HG02973 (cell line): ENCODE data around the gene SSUH2.
"Not testable (repeated sequence)": the region's sequence is repeated elsewhere in the genome, so short reads cannot be mapped to it uniquely, and the experiment has no call there.

Experiments used
- ATAC-seq: cut with Tn5 transposase; IDR thresholded peaks from one replicate; pipeline ENCODE4 v1.9.1; 2021; ENCODE audit warnings: moderate library complexity; ENCODE audit not compliant: unreplicated experiment

Gene SSUH2

GRCh38 chr3:8660175-8661118 is 15.8 kb upstream of the SSUH2 start:
- ATAC-seq: no peak

- ATAC-seq: no peak
Measured at GRCh38 chr3:8659242-8659641, 14.6 kb upstream of the SSUH2 start.

- peak; percentile 75 for ATAC-seq
Measured at GRCh38 chr3:8658306-8659212, 14.0 kb upstream of the SSUH2 start.

GRCh38 chr3:8657804-8658305 is 13.3 kb upstream of the SSUH2 start:
- peak; percentile 30 for ATAC-seq

DNA sequence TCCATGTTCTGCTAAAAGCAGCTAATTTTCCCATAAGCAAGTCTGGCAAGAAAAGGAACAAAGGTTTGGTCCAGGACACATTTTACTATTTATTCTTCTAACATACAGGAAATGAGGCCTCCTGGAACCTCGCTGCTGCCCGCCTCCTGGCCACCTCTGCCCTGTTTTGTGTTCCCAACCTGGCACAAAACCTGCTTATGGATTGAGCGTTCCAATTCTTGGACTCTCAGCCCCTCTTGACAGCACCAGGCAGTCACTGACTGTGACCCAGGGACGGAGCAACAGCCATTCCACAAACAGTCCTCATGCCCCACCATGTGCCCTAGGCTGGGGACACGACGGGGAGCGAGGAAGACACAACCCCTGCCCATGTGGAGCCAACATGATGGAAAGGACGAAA is 11.6 kb upstream of the SSUH2 start:
- no peak for ATAC-seq

- ATAC-seq: no peak
Measured at GRCh38 chr3:8655387-8655835, 10.8 kb upstream of the SSUH2 start.

GRCh38 chr3:8654572-8655329 is 10.2 kb upstream of the SSUH2 start:
- ATAC-seq: not testable (repeated sequence)

GRCh38 chr3:8653800-8654408 is 9.3 kb upstream of the SSUH2 start:
- no peak for ATAC-seq

GRCh38 chr3:8652324-8652987 is 7.9 kb upstream of the SSUH2 start:
- no peak for ATAC-seq

GRCh38 chr3:8651418-8652323 is 7.1 kb upstream of the SSUH2 start:
- ATAC-seq: no peak

DNA sequence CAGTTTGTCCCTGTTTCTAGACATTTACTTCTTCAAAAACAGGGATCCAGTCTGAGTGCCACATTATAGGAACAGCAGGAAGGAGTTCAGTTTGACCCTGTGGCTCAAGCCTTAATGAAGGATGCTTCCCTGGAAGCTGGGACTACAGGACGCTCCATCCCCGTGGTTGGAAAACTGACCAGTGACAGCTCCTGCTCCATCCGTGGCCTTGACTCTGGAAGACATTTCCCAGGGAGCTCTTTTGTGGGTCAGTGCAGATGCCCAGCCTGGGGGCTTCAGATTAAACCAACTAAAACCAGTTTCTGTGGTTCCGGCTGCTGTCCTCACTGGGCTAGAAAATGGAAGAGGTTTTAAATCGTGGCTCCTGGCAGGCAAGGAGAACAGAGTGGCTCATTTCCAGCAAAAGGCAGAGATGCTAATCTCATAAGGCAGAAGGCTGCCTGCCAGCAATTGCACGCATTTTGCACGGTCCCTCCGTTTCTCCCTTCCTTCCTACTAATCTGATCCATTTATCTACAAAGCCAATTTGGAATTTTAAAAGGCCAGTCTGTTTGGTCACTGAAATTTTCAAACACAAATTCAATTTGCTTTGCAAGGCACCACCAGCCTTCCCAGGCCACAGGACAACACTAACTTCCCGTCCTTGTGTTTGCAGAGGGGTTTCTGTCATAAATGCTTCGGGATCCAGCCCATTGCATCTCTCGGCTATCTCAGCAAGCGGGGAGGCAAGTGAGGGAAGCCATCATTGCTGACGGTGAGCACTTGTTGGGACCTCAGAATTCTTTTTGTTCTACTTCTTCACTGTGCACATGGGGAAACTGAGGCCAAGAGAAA is 6.2 kb upstream of the SSUH2 start:
- no peak for ATAC-seq

- no peak for ATAC-seq
Measured at GRCh38 chr3:8649757-8650156, 5.2 kb upstream of the SSUH2 start.

- no peak for ATAC-seq
Measured at GRCh38 chr3:8648909-8649741, 4.5 kb upstream of the SSUH2 start.

DNA sequence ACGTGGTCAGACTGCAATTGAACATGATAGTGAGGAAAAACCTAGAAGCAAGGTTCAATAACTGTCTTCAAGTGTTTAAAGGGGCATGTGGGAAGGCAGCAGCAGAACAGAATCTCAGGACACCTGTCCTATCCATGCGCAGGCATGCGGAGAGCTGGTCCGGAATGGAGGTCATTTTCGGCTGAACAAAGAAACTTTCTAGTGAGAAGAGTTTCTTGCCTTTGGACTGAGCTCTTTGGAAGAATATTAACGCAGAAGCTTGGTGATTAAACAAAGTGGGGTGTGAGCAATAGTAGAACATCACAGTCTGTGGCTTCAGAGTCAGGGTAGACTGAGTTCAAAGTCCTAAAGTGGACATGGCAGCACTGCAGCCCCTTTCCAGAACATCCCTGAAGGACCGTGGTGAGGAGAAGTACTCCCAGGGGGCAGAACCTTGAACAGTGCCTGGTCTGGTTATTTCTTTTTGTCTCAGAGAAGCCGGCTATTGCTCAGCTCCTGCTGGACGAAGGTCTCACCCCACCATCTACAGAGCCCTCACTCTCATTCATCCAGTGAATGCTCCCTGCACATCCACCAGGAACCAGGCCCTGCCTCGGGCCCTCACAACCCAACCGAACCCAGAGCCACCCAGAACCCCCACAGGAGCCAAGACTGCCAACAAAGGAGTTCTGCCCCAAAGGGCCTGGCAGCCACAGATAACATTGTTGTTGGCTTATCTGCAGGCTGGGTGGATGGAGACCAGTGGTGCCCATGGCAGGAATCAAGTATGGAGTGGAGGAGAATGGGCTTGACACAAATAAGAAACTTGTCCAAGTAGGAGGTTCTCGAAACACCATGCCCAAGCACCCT is 2.8 kb upstream of the SSUH2 start:
- no peak for ATAC-seq

GRCh38 chr3:8646313-8646938 is 1.8 kb upstream of the SSUH2 start:
- ATAC-seq: no peak

DNA sequence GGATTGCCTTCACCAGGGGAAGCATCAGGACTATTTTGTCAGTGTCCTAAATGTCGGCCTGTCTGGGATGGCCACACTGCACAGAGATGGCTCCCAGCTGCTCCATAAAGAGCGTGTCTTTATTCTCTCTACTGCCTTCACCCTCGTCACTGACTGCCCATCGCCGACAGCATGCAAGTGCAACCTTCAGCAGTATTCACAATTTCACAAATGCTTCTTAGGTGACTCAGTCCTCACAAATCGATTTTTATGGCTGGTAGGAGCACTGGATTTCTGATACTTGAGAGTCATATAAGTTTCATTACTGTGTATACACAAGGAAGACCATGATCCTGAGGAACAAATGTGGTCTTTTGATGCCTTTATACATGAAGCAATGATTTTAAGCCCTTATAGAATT is 1.1 kb upstream of the SSUH2 start:
- no peak for ATAC-seq
